ENCODE data around the gene RPS8.
"Not testable (repeated sequence)": the region's sequence is repeated elsewhere in the genome, so short reads cannot be mapped to it uniquely, and the experiment has no call there.

The RPS8 gene

GRCh38 chr1:44775078-44775929 lies at the start of gene RPS8:
Gene RPS8 (plus strand): TSS chr1:44775540. CDS start chr1:44775597, 57 bp downstream.
- DNase-seq (ENCODE audit: low spot score) = peak; percentile 89

- DNase-seq (ENCODE audit: low spot score) = peak; percentile 98
Observed at GRCh38 chr1:44730741-44731512, 44.4 kb upstream of the RPS8 start, which contains the start of gene RNU5D-1. Gene RNU5D-1 (minus strand): TSS chr1:44731170.

GRCh38 chr1:44733365-44733764 lies 42.0 kb upstream of the RPS8 start:
- no peak for DNase-seq (ENCODE audit: low spot score)

- DNase-seq (ENCODE audit: low spot score) = no peak
Observed at GRCh38 chr1:44733784-44734183, 41.6 kb upstream of the RPS8 start.

GRCh38 chr1:44735992-44736391 lies 39.3 kb upstream of the RPS8 start:
- DNase-seq (ENCODE audit: low spot score) = no peak

- not testable (repeated sequence) for DNase-seq (ENCODE audit: low spot score)
Observed at GRCh38 chr1:44738953-44739306, 36.4 kb upstream of the RPS8 start.

GRCh38 chr1:44739307-44740178 lies 35.8 kb upstream of the RPS8 start, which contains the start of gene KIF2C:
Gene KIF2C (plus strand): TSS chr1:44739837. CDS start chr1:44739933, 96 bp downstream.
- peak; percentile 97 for DNase-seq (ENCODE audit: low spot score)

- DNase-seq (ENCODE audit: low spot score) = no peak
Observed at GRCh38 chr1:44740179-44740617, 35.1 kb upstream of the RPS8 start.

- no peak for DNase-seq (ENCODE audit: low spot score)
Observed at GRCh38 chr1:44743211-44743610, 32.1 kb upstream of the RPS8 start.

GRCh38 chr1:44747878-44748277 lies 27.5 kb upstream of the RPS8 start:
- DNase-seq (ENCODE audit: low spot score) = no peak

GRCh38 chr1:44757420-44757819 lies 17.9 kb upstream of the RPS8 start:
- DNase-seq (ENCODE audit: low spot score) = no peak

GRCh38 chr1:44759077-44759476 lies 16.3 kb upstream of the RPS8 start:
- DNase-seq (ENCODE audit: low spot score) = no peak

- DNase-seq (ENCODE audit: low spot score) = no peak
Observed at GRCh38 chr1:44760876-44761275, 14.5 kb upstream of the RPS8 start.

- not testable (repeated sequence) for DNase-seq (ENCODE audit: low spot score)
Observed at GRCh38 chr1:44766421-44766820, 8.9 kb upstream of the RPS8 start.

- DNase-seq (ENCODE audit: low spot score) = no peak
Observed at GRCh38 chr1:44775930-44776729, 790 bp downstream of the RPS8 start.

GRCh38 chr1:44776730-44777068 lies 1.4 kb downstream of the RPS8 start:
- DNase-seq (ENCODE audit: low spot score) = no peak

GRCh38 chr1:44777547-44777946 lies 2.2 kb downstream of the RPS8 start:
- DNase-seq (ENCODE audit: low spot score) = no peak

GRCh38 chr1:44777969-44778635 lies 2.8 kb downstream of the RPS8 start:
- no peak for DNase-seq (ENCODE audit: low spot score)

GRCh38 chr1:44778705-44779576 lies 3.6 kb downstream of the RPS8 start:
- DNase-seq (ENCODE audit: low spot score) = no peak
